H1 (cell line): ENCODE data around the gene NKAIN1. TPM values are rescaled to one million over a fixed set of nuclear protein-coding genes. Genes with fewer than 3 reads are reported as not detected.

Source experiments
- CTBP2 ChIP-seq: IDR thresholded peaks from 2 replicates; pipeline ENCODE4 v1.7.0; 2011; ENCODE audit warnings: borderline replicate concordance, mild to moderate bottlenecking, moderate library complexity, mixed read lengths, low read length; ENCODE audit not compliant: insufficient read depth, insufficient read length
- KDM4A ChIP-seq: IDR thresholded peaks from one replicate; pipeline ENCODE4 v1.7.1; 2012; ENCODE audit warnings: low read depth, mild to moderate bottlenecking, moderate library complexity, low read length, inconsistent platforms; ENCODE audit not compliant: severe bottlenecking
- POLR2A ChIP-seq, 2 experiments: IDR thresholded peaks; 1 replicate in 1 of 2; 2 replicates in 1 of 2; pipeline ENCODE4 v1.6.1; 2011; ENCODE audit warnings: low read depth in 2 of 2, low read length in 2 of 2, mild to moderate bottlenecking in 2 of 2; ENCODE audit errors: control extremely low read depth in 1 of 2
- SP2 ChIP-seq: IDR thresholded peaks from 2 replicates; pipeline ENCODE4 v1.6.1; 2012; ENCODE audit warnings: mild to moderate bottlenecking, low read length, inconsistent platforms
- TCF12 ChIP-seq: IDR thresholded peaks from 2 replicates; pipeline ENCODE4 v1.6.1; 2011; ENCODE audit warnings: low read depth, mild to moderate bottlenecking, low read length
- polyA plus RNA-seq, 7 experiments: library from polyadenylated mRNA; depleted of rRNA in 3 of 7; stranded (reverse) in 5 of 7; unstranded in 2 of 7; fragments of >200 nt in 5 of 7; fragments of 200-250 nt in 2 of 7; gene quantifications; 1 replicate in 5 of 7; 2 replicates in 1 of 7; 4 replicates in 1 of 7; pipeline versions ENCODE4 v1.2.1 to v1.2.3, GENCODE V29; 2011 to 2013; ENCODE audit warnings: missing spikeins in 2 of 7, mixed read lengths in 2 of 7
- total RNA-seq: library from RNA; stranded (reverse); fragmentation: NEBNext Ultra II Directional; extraction: Animal tissue kit (Norgen Biotek cat#: 25700); gene quantifications from 2 replicates; pipeline ENCODE4 v1.2.1, GENCODE V29; 2021

The NKAIN1 gene
- total and polyA plus RNA-seq, 2 of the 8 experiments (the other 6 are each of a cell fraction or from before 2014, with no cell fraction given): 59.3 to 66.9 TPM

DNA sequence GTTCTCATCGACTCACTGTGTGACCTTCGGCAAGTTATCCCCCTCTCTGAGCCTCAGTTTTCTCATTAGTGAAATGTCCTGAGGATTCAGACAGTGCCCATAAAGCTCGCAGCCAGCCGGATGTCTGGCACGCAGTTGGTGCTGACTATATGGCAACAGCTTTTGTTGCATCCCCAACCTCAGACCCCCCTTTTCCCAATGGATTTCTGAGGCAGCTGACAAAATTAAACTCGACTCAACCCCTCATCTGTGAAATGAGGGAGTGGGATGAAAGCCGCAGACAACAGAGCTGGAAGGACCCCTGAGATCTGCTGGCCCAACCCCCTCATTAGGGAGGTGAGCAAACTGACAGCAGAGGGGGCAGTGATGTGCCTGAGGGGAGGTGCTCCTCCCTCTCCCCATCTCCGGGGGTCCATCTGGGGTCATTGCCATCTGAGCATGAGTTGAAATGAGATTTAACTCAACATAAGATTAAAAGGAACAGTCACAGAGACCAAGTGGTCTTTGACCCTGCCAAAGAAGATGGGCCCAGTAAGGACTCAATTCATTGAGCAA is 40.4 kb downstream of the NKAIN1 start (continued):
- TF ChIP-seq CTBP2 (no peak), SP2 (no peak), POLR2A (IDR thresholded peaks at IDR 0.05; ENCODE audit: control extremely low read depth in 1 of 2, low read depth in 2 of 2, low read length in 2 of 2) (no peak), KDM4A (no peak), TCF12 (no peak)
